Sciatic nerve (tissue), 2 donors: ENCODE measurements around the gene LCNL1. TPM values are rescaled to one million over a fixed set of nuclear protein-coding genes. Genes with fewer than 3 reads are reported as not detected.
A peak's percentile ranks its signal among the peaks of the same experiment; 100 is the strongest.

Experiments
- ATAC-seq: fragments of 200-7000 bp; cut with Tn5 transposase; one replicate; pipeline ENCODE4 v1.9.1; 2020; ENCODE audit warnings: mild to moderate bottlenecking, moderate library complexity
- DNase-seq: peaks from one replicate; pipeline ENCODE4 v3.0.0-alpha.2; 2020; ENCODE audit warnings: low spot score
- intact Hi-C: fragments of 100-400 bp; cut with DNase I; formaldehyde crosslinking; loops from one replicate; pipeline ENCODE4 v1.14.2; 2022
- total RNA-seq: library from RNA; stranded (reverse); fragmentation: NEBNext Ultra II Directional; extraction: Animal tissue kit (Norgen Biotek cat#: 25700); gene quantifications from one replicate; pipeline ENCODE4 v1.2.1, GENCODE V29; 2021
- donor health status: DM: no; HTN: no; CAD: no.
- donor health status: DM: no; HTN: no; CAD: no.

The LCNL1 gene
- total RNA-seq: 4.1 TPM

GRCh38 chr9:136982232-136983051, at the start of gene LCNL1:
Gene LCNL1 (plus strand): TSS chr9:136982993. CDS start chr9:136983587, 594 bp downstream.
- ATAC-seq (peak; percentile 1), DNase-seq (no peak)
- intact Hi-C loops: no loop called here

- intact Hi-C loops: no loop called here
- DNase-seq (no peak), ATAC-seq (no peak)
Observed at GRCh38 chr9:136934277-136934676, 48.5 kb upstream of the LCNL1 start.

- no peak for ATAC-seq
- intact Hi-C loops: no loop called here
- DNase-seq: no peak
Observed at GRCh38 chr9:136935651-136936050, 47.1 kb upstream of the LCNL1 start.

- intact Hi-C loops: no loop called here
- DNase-seq (no peak), ATAC-seq (no peak)
Observed at GRCh38 chr9:136936645-136937170, 46.1 kb upstream of the LCNL1 start.

GRCh38 chr9:136937186-136938001, 45.4 kb upstream of the LCNL1 start:
- no peak for ATAC-seq
- DNase-seq: no peak
- intact Hi-C loops: no loop called here

DNA sequence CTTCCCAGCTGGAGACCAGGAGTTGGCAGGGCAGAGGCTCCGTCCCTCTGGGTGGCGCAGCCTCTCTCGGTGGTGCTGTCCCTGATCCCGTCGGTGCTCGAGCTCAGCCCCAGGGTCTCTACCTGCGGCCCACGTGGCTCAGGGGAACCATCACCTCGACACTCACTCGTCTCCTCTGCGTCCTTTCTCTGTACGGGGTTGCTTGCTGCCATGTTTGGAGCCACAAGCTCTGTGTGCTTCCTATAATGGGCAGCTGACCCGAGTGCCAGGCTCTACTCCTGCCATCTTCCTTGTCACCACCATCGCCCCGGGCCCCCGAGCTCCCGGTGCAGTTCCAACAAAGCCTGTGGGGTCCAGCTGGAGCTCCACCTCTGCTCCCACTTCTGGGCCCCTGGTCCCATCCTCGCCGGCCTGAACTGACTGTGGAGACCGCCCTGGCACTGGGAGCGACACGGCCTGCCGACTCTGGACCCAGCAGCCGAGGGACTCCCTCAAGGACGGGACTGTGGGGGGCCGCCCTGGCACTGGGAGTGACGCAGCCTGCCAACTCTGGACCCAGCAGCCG, 43.3 kb upstream of the LCNL1 start:
- intact Hi-C loops: no loop called here
- no peak for ATAC-seq
- no peak for DNase-seq

- ATAC-seq: no peak
- intact Hi-C loops: no loop called here
- no peak for DNase-seq
Observed at GRCh38 chr9:136939996-136940525, 42.7 kb upstream of the LCNL1 start.

DNA sequence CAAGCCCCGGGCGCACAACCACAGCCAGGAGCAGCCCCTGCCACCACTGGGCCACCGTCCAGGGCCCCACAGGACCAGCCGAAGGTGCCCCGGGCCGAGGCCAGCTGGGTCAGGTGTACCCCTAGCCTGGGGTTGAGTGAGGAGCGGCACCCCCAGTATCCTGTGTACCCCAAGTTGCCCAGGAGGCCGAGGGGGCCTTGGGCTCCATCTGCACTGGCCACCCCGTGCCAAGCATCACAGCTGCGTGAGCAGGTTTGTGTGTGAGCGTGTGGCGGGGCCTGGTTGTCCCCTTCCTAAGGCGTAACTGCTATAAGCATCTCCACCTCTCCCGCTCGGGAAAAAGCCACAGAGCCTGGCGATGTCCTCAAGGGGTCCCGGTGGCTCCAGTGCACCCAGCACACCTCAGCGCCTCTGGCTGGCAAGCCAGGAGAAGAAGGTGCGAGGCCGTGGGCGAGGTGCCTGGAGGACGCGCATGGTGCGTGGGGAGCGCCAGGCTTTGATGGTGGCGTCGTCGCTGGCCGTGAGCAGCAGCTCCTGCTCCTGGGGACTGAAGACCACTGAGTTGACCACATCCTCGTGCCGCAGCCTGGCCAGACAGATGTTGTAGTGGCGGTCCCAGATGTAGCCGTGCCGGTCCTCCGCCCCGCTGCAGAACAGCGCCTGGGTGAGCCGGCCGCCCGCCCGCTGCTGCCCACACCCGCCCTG, 42.1 kb upstream of the LCNL1 start:
- intact Hi-C loops: no loop called here
- ATAC-seq: no peak
- DNase-seq: no peak

DNA sequence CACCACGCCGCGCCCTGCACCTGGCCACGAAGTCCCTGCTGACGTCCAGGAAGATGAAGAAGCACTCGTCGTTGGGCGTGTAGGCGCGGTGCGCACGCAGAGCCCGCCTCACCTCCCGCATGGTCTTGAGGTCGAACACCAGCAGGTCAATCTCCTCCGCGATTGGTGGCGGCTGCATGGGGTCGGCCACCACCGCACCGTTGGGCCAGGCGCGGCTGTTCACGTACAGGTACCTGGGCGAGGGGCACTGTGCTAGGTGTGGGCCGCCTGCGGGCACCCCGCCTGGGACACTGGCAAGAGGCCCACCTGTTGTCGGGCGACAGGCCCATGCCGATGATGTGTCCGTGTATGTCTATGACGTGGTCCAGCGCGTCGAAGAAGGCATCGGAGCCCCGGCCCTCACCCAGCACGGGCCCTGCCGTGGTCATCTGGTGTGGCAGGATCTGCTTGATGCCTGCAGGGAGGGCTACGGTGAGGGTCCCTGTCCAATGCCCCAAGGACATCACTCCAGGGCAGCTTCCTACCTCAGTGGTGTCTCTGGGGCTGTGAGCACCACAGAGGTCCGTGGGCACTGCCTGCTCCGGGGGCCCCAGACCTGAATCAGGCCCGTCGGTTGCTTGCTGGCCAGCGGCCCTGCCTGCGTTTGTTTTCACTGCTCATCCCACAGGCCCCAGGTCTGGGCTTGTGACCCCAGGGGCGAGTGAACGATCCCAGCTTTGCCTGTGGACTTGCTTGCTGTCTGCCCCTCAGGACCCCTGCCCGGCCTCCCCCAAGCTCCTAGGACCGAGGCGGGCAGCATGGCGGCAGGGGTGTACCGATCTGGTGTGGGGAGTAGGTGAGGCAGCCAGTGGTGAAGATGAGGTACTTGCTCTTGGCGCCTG, 41.3 kb upstream of the LCNL1 start:
- ATAC-seq: no peak
- intact Hi-C loops: no loop called here
- no peak for DNase-seq

GRCh38 chr9:136942112-136942880, 40.5 kb upstream of the LCNL1 start:
- DNase-seq (peak; percentile 61), ATAC-seq (no peak)
- intact Hi-C loops: no loop called here

- ATAC-seq (no peak), DNase-seq (peak; percentile 54)
- intact Hi-C loops: no loop called here
Observed at GRCh38 chr9:136942881-136943230, 39.9 kb upstream of the LCNL1 start.

GRCh38 chr9:136943291-136944211, 39.2 kb upstream of the LCNL1 start:
- peak; percentile 74 for DNase-seq
- ATAC-seq: no peak
- intact Hi-C loops: no loop called here

GRCh38 chr9:136944212-136944518, 38.6 kb upstream of the LCNL1 start:
- no peak for DNase-seq
- intact Hi-C loops: no loop called here
- no peak for ATAC-seq

GRCh38 chr9:136944519-136945332, 38.1 kb upstream of the LCNL1 start, which contains the start of the genes C8G and FBXW5:
Gene C8G (plus strand): TSS chr9:136945243. CDS start chr9:136945321, 78 bp downstream.
Gene FBXW5 (minus strand): TSS chr9:136944738. CDS start chr9:136944083, 655 bp downstream.
- DNase-seq (peak; percentile 96), ATAC-seq (peak; percentile 84)
- intact Hi-C loops: loop anchor here (5.0 kb wide), 1 partner anchor 93 kb away; no protein-coding TSS in a partner anchor
